AG09319 (cell line): ENCODE data around the gene SMG6.
"Not testable (repeated sequence)": the region's sequence is repeated elsewhere in the genome, so short reads cannot be mapped to it uniquely, and the experiment has no call there.

Experiments used
- DNase-seq: peaks from one replicate; pipeline ENCODE4 v3.0.0-alpha.2; 2010; ENCODE audit warnings: low read depth; ENCODE audit errors: extremely low read depth
- CTCF ChIP-seq: IDR thresholded peaks from 2 replicates; pipeline ENCODE4 v1.5.1; 2011; ENCODE audit warnings: low read depth, mild to moderate bottlenecking, inconsistent platforms, low read length, moderate library complexity

SMG6 gene

DNA sequence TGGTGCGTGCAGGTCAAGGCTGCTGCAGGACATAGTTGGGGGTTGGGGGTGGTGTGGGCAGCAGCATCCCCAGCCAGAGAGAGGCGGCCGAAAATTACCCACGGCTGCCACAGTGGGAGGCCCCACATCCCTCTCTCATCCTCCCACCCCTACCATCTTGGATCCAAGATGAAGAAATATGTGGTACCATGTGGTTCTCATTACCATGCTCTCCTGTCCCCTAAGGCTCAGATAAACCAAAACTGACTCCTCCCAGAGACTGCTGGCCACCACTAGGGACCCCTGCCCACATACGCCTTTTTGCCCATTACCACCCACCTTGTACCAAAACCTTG lies 128.3 kb downstream of the SMG6 start:
- no peak for DNase-seq
- TF ChIP-seq CTCF: no peak; the same call in 1 of the 2 replicates

DNA sequence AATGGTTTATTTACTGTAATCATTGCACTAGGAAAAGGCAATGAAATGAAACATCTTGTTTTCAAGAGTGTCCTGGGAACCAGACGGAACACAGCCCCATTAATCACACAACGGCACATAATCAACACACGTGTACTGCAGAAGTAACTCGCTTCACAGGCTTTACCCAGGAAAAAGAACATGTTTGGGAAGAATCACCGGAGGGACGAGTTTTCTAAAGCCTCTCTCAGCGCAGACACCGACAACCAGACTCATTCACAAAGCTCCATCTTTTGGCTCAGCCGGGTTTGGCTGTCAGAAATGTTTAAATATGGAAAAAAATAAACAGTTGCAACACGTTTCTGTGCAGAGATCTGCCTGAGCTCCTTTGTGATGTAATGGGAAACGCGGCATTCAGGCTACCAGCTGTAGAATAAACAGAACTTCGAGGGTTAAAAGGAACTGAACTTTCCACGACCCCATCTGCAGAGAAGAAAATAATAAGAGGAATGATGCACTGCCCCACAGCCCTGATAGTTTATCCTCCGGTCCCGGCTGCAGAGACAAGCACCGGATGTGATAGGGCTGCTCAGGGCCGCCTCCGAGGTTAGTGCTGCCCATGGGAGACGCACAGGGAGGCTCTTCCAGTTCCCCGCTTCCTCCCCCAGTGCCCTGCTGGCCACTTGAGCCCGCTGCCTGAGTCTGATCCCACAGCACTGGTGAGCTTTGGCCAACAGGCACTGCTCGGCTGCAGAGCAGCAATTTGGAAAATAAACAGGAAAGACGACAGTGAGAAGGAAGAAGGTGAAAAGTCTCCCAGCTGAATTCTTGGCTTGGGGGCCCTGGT lies 128.9 kb downstream of the SMG6 start:
- DNase-seq: peak; percentile 92
- no peak; the same call in 1 of the 2 replicates for TF ChIP-seq CTCF

DNA sequence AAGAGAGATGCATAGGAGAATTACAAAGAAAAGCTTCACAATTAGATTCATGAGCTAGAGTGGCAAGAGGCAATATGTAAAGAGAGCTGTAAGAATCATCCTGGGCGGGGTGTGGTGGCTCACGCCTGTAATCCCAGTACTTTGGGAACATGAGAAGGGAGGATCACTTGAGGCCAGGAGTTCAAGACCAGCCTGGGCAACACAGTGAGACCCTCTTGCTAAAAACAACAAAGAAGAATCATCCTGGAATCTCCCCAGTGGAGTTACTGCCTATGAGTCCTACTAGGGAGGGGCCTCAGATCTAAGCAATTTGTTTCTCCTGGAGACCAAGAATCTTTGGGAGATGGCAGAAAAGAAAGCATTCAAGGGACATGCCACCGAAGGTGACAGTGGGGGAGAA lies 129.6 kb downstream of the SMG6 start:
- DNase-seq: no peak
- TF ChIP-seq CTCF: no peak

GRCh38 chr17:2172999-2173398 lies 130.6 kb downstream of the SMG6 start:
- TF ChIP-seq CTCF: no peak
- DNase-seq: no peak

- peak; percentile 96 for DNase-seq
- no peak for TF ChIP-seq CTCF
Observed at GRCh38 chr17:2172077-2172851, 131.3 kb downstream of the SMG6 start.

- no peak for DNase-seq
- no peak for TF ChIP-seq CTCF
Observed at GRCh38 chr17:2171702-2172076, 131.9 kb downstream of the SMG6 start.

DNA sequence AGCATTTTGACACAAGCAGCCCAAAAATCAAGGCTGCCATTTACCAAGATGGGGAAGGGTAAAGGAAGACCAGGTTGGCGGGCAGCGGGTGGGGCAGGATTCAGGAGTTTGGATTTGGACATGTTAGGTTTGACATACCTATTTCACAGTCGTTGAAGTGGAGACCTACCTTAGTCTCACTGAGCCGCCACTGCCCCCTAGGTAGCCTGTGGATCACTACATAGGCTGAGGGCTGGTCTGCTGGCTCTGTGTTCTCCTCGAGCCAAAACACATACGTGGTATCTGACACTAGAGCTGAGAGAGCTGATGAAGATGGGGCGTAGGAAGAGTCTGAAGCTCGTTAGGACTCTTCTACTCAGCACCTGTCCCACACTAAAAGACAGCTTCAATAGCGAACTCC lies 133.6 kb downstream of the SMG6 start:
- no peak for DNase-seq
- TF ChIP-seq CTCF: no peak

DNA sequence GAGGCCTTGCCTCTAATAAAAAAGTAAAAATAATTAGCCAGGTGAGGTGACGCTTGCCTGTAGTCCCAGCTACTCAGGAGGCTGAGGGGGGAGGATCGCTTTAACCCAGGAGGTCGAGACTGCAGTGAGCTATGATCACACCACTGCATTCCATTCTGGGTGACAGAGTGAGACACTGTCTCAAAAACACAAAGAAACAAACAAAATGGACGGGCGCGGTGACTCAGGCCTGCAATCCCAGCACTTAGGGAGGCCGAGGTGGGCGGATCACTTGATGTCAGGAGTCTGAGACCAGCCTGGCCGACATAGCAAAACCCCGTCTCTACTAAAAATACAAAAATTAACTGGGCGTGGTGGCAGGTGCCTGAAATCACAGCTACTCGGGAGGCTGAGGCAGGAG lies 137.9 kb downstream of the SMG6 start:
- DNase-seq: not testable (repeated sequence)
